GM12878 (cell line): Measurements from ENCODE around the gene TTLL10. TPM values are rescaled to one million over a fixed set of nuclear protein-coding genes. Genes with fewer than 3 reads are reported as not detected.

ENCODE experiments used
- ATAC-seq: fragments of 200-7000 bp; cut with Tn5 transposase; 3 replicates; pipeline ENCODE4 v1.9.1; 2020; ENCODE audit warnings: mild to moderate bottlenecking, moderate library complexity
- BruUV-seq: library from RNA; stranded (reverse); fragments of 400-500 nt; replicated peaks from 2 replicates; lab custom pipeline; 2021; lab: Mats Ljungman, UMichigan
- CTCF ChIA-PET: fragments of 300-600 bp; sonication (Branson Sonifier 250); formaldehyde crosslinking; extraction: SDS; loops from one replicate; lab custom pipeline; 2021; ENCODE audit warnings: inconsistent platforms; lab: Yijun Ruan, JAX
- POLR2A ChIA-PET: fragments of 350-600 bp; formaldehyde crosslinking; extraction: SDS; loops from one replicate; lab custom pipeline; 2021; ENCODE audit warnings: inconsistent platforms; lab: Charles Lee
- RAD21 ChIA-PET: fragments of 300-600 bp; sonication (Branson Sonifier 250); formaldehyde crosslinking; loops from one replicate; lab custom pipeline; 2023; ENCODE audit warnings: antibody characterized with exemption; ENCODE audit not compliant: unreplicated experiment; lab: Charles Lee
- SMC1A ChIA-PET: fragments of 300-600 bp; sonication (Branson Sonifier 250); formaldehyde crosslinking; loops from one replicate; lab custom pipeline; 2023; ENCODE audit not compliant: unreplicated experiment, uncharacterized antibody; lab: Charles Lee
- DNase-seq: peaks from one replicate; pipeline ENCODE4 v3.0.0-alpha.2; 2011; ENCODE audit warnings: low read depth, low spot score
- FAIRE-seq: peaks from 3 replicates; lab custom pipeline; 2011; peaks lifted over from hg19 to GRCh38; lab: Jason Lieb, UNC
- H2AFZ ChIP-seq: 2 replicates; pipeline ENCODE4 v1.6.0; 2011; ENCODE audit warnings: low read depth, low read length, control low read depth; ENCODE audit not compliant: control insufficient read depth
- H3K27ac ChIP-seq: 2 replicates; pipeline ENCODE4 v1.5.1; 2011; ENCODE audit warnings: control low read depth; ENCODE audit not compliant: control insufficient read depth, insufficient read depth
- H3K27me3 ChIP-seq, 2 experiments: replicated peaks in 1 of 2; 2 replicates each; pipeline versions ENCODE4 v1.6.0 to v1.6.1; 2011; ENCODE audit warnings: low read length in 1 of 2; ENCODE audit not compliant: control insufficient read depth in 2 of 2, insufficient read depth in 2 of 2
- H3K36me3 ChIP-seq, 2 experiments: 2 replicates each; pipeline ENCODE4 v1.5.1; 2011; ENCODE audit warnings: low read length in 1 of 2; ENCODE audit not compliant: control insufficient read depth in 2 of 2, insufficient read depth in 2 of 2
- H3K4me1 ChIP-seq: 2 replicates; pipeline ENCODE4 v1.6.1; 2011; ENCODE audit warnings: mild to moderate bottlenecking, low read length, moderate library complexity, mixed read lengths; ENCODE audit not compliant: control insufficient read depth, insufficient read depth
- H3K4me2 ChIP-seq: 2 replicates; pipeline ENCODE4 v1.6.0; 2011; ENCODE audit warnings: control low read depth; ENCODE audit not compliant: control insufficient read depth, insufficient read depth
- H3K4me3 ChIP-seq: fragments of 200-600 bp; sonication (generic); 2 replicates; pipeline ENCODE4 v1.5.1; 2016
- H3K79me2 ChIP-seq: 2 replicates; pipeline ENCODE4 v1.6.0; 2011; ENCODE audit warnings: low read length; ENCODE audit not compliant: control insufficient read depth, insufficient read depth
- H3K9ac ChIP-seq: 2 replicates; pipeline ENCODE4 v1.8.0; 2011; ENCODE audit warnings: low read length, control low read depth, mixed read lengths; ENCODE audit not compliant: control insufficient read depth, insufficient read depth
- H3K9me3 ChIP-seq: replicated peaks from 3 replicates; pipeline ENCODE4 v1.5.1; 2011; ENCODE audit warnings: mild to moderate bottlenecking, low read length; ENCODE audit not compliant: control insufficient read depth, insufficient read depth
- H4K20me1 ChIP-seq: 2 replicates; pipeline ENCODE4 v1.6.0; 2011; ENCODE audit not compliant: control insufficient read depth, insufficient read depth
- CHD1 ChIP-seq: IDR thresholded peaks from 2 replicates; pipeline ENCODE4 v1.6.1; 2012; ENCODE audit warnings: low read depth, low read length, improper control_type of control experiment
- MTA2 ChIP-seq: fragments of 450-650 bp; IDR thresholded peaks from 2 replicates; pipeline ENCODE4 v1.6.1; 2016; ENCODE audit warnings: low read depth, mild to moderate bottlenecking, moderate library complexity
- SUZ12 ChIP-seq: fragments of 200-600 bp; sonication (generic); IDR thresholded peaks from one replicate; pipeline ENCODE4 v1.6.1; 2018; ENCODE audit warnings: antibody characterized with exemption, mild to moderate bottlenecking; ENCODE audit not compliant: unreplicated experiment
- USF1 ChIP-seq: IDR thresholded peaks from 2 replicates; pipeline ENCODE4 v1.6.1; 2011; ENCODE audit warnings: borderline replicate concordance, low read depth, mild to moderate bottlenecking, moderate library complexity, mixed read lengths, low read length; ENCODE audit not compliant: insufficient read depth; ENCODE audit errors: extremely low read length
- WGBS: methylation state at CpG from one replicate; pipeline ENCODE4 v1.1.6; 2016; ENCODE audit warnings: low lambda C conversion rate; ENCODE audit not compliant: insufficient replicate concordance, insufficient coverage; ENCODE audit errors: missing lambda C conversion rate; 5-methylcytosine and 5-hydroxymethylcytosine counted together
- in situ Hi-C: fragments of 300-500 bp; cut with MboI; formaldehyde crosslinking; loops from 9 replicates; pipeline ENCODE4 v1.14.3; 2018; ENCODE audit warnings: mixed read lengths
- intact Hi-C: fragments of 100-400 bp; cut with micrococcal nuclease; formaldehyde crosslinking; loops from one replicate; pipeline ENCODE4 v1.14.2; 2022; ENCODE audit not compliant: unreplicated experiment
- polyA plus RNA-seq, 11 experiments: library from polyadenylated mRNA; depleted of rRNA in 4 of 11; unstranded in 6 of 11; stranded (reverse) in 5 of 11; fragments of >200 nt; fragmentation: Nextera tagmentation in 4 of 11; fragmentation: Illumina TruSeq in 1 of 11; extraction: Ambion mirVana in 4 of 11; extraction: Trizol in 1 of 11; gene quantifications; 1 replicate in 1 of 11; 2 replicates in 10 of 11; pipeline versions ENCODE4 v1.2.1 to v1.2.3, GENCODE V29; 2011 to 2016; ENCODE audit warnings: inconsistent platforms in 2 of 11, missing spikeins in 2 of 11, low read depth in 1 of 11
- total RNA-seq, 4 experiments: library from RNA; depleted of rRNA in 3 of 4; stranded (reverse); fragments of >200 nt in 3 of 4; fragmentation: Illumina TruSeq in 1 of 4; extraction: Trizol in 1 of 4; gene quantifications; 2 replicates each; pipeline versions ENCODE4 v1.2.1 to v1.2.3, GENCODE V29; 2013 to 2021

Gene TTLL10
- total and polyA plus RNA-seq, 10 of the 15 experiments (the other 5 are each of a cell fraction or from before 2014, with no cell fraction given), result not detected

GRCh38 chr1:1245817-1246576, 72.3 kb downstream of the TTLL10 start (continued):
- TF ChIP-seq USF1, result no peak

- no peak for DNase-seq
- no peak for TF ChIP-seq MTA2
- no peak for TF ChIP-seq CHD1
- TF ChIP-seq SUZ12, result peak; percentile 73
- TF ChIP-seq, all 136 proteins: peak for 1
- CTCF ChIA-PET, result no interaction called here
- Histone ChIP-seq H3K27ac (no peak within 1 kb of the TSS), H3K4me1 (peaks cover 12% of the 10 kb centered on the region), H2AFZ (no peak within 1 kb of the TSS), H3K36me3 (no peaks in the 10 kb centered on the region), H3K9me3 (no peaks in the 10 kb centered on the region), H3K27me3 (peaks cover 1 to 5% of the 10 kb centered on the region in 2 experiments; a peak in 3 of 4 replicates), H4K20me1 (no peaks in the 10 kb centered on the region), H3K79me2 (no peaks in the 10 kb centered on the region), H3K4me3 (no peak within 1 kb of the TSS), H3K9ac (no peak within 1 kb of the TSS), H3K4me2 (no peak within 1 kb of the TSS)
- in situ Hi-C loops (no loop called here), intact Hi-C loops (no loop called here)
- ATAC-seq, result no peak
- no peak for FAIRE-seq
- SMC1A ChIA-PET, result no interaction called here
- 7% methylated on average over 60 of the region's 74 CpGs for WGBS
- POLR2A ChIA-PET, result no interaction called here
- no TSS peak for BruUV-seq
- RAD21 ChIA-PET, result no interaction called here
Observed at GRCh38 chr1:1246577-1247340, 73.1 kb downstream of the TTLL10 start, which contains the start of gene C1QTNF12. TSS of gene C1QTNF12 (minus strand) at chr1:1246722. CDS start at chr1:1246690, 32 bp downstream.
